Mucosa of gallbladder (tissue), 1 donor: ENCODE results near the gene LRRC32. TPM values are rescaled to one million over a fixed set of nuclear protein-coding genes. Genes with fewer than 3 reads are reported as not detected.
"Not testable (repeated sequence)": the region's sequence is repeated elsewhere in the genome, so short reads cannot be mapped to it uniquely, and the experiment has no call there.

Experiments
- DNase-seq: peaks from one replicate; pipeline ENCODE4 v3.0.0-alpha.2; 2020; ENCODE audit warnings: low spot score
- total RNA-seq: library from RNA; stranded (reverse); gene quantifications from one replicate; pipeline ENCODE4 v1.2.1, GENCODE V29; 2021
- donor health status: DM: no; HTN: no; CAD: no.

The LRRC32 gene
- total RNA-seq, 1 donor from 2014 or later: 33.2 TPM

- DNase-seq: no peak
Observed at GRCh38 chr11:76628408-76628947, 42.1 kb downstream of the LRRC32 start.

GRCh38 chr11:76627606-76628005, 42.9 kb downstream of the LRRC32 start:
- no peak for DNase-seq

GRCh38 chr11:76626921-76627401, 43.6 kb downstream of the LRRC32 start:
- DNase-seq: no peak

GRCh38 chr11:76626266-76626665, 44.3 kb downstream of the LRRC32 start:
- DNase-seq: no peak

GRCh38 chr11:76625472-76626186, 44.9 kb downstream of the LRRC32 start:
- no peak for DNase-seq

GRCh38 chr11:76624500-76625379, 45.8 kb downstream of the LRRC32 start:
- DNase-seq: no peak

GRCh38 chr11:76623884-76624419, 46.6 kb downstream of the LRRC32 start:
- DNase-seq: no peak

- no peak for DNase-seq
Observed at GRCh38 chr11:76623171-76623883, 47.2 kb downstream of the LRRC32 start.

GRCh38 chr11:76622493-76623094, 48.0 kb downstream of the LRRC32 start:
- no peak for DNase-seq

- no peak for DNase-seq
Observed at GRCh38 chr11:76621868-76622267, 48.7 kb downstream of the LRRC32 start.

- DNase-seq: no peak
Observed at GRCh38 chr11:76621466-76621865, 49.1 kb downstream of the LRRC32 start.

GRCh38 chr11:76620489-76620888, 50.1 kb downstream of the LRRC32 start:
- DNase-seq: no peak

GRCh38 chr11:76619801-76620200, 50.7 kb downstream of the LRRC32 start:
- DNase-seq: not testable (repeated sequence)

GRCh38 chr11:76617553-76618265, 52.8 kb downstream of the LRRC32 start:
- DNase-seq: no peak

- DNase-seq: no peak
Observed at GRCh38 chr11:76616676-76617552, 53.6 kb downstream of the LRRC32 start.

GRCh38 chr11:76615950-76616349, 54.6 kb downstream of the LRRC32 start:
- no peak for DNase-seq

GRCh38 chr11:76614471-76615179, 55.9 kb downstream of the LRRC32 start:
- no peak for DNase-seq

- DNase-seq: no peak
Observed at GRCh38 chr11:76613901-76614300, 56.6 kb downstream of the LRRC32 start.

- no peak for DNase-seq
Observed at GRCh38 chr11:76612226-76612625, 58.3 kb downstream of the LRRC32 start.
